GM18517 (cell line): ENCODE data around the gene DGKE.

ENCODE experiments used
- ATAC-seq: cut with Tn5 transposase; IDR thresholded peaks from one replicate; pipeline ENCODE4 v1.9.1; 2021; ENCODE audit warnings: mild to moderate bottlenecking, moderate library complexity; ENCODE audit not compliant: unreplicated experiment

Gene DGKE

GRCh38 chr17:56833809-56834379, at the start of gene DGKE, which contains the start of gene C17orf67:
DGKE (plus strand) TSS chr17:56834151; CDS start chr17:56834796, 645 bp downstream.
C17orf67 (minus strand) TSS chr17:56833920; CDS start chr17:56815810, 18,110 bp downstream.
- peak; percentile 68 for ATAC-seq

- no peak for ATAC-seq
Measured at GRCh38 chr17:56785405-56785804, 48.5 kb upstream of the DGKE start.

- no peak for ATAC-seq
Measured at GRCh38 chr17:56785997-56786680, 47.8 kb upstream of the DGKE start.

GRCh38 chr17:56786989-56787482, 46.9 kb upstream of the DGKE start:
- peak; percentile 87 for ATAC-seq

GRCh38 chr17:56792267-56792666, 41.7 kb upstream of the DGKE start:
- ATAC-seq = no peak

GRCh38 chr17:56793531-56793930, 40.4 kb upstream of the DGKE start:
- ATAC-seq = no peak

GRCh38 chr17:56793957-56794356, 40.0 kb upstream of the DGKE start:
- no peak for ATAC-seq

GRCh38 chr17:56795221-56795865, 38.6 kb upstream of the DGKE start:
- ATAC-seq = no peak

GRCh38 chr17:56796536-56796935, 37.4 kb upstream of the DGKE start:
- no peak for ATAC-seq

GRCh38 chr17:56798916-56799315, 35.0 kb upstream of the DGKE start:
- no peak for ATAC-seq

- no peak for ATAC-seq
Measured at GRCh38 chr17:56801459-56802178, 32.3 kb upstream of the DGKE start.

GRCh38 chr17:56803071-56803470, 30.9 kb upstream of the DGKE start:
- ATAC-seq = no peak

- ATAC-seq = no peak
Measured at GRCh38 chr17:56804454-56804853, 29.5 kb upstream of the DGKE start.

GRCh38 chr17:56806949-56807348, 27.0 kb upstream of the DGKE start:
- no peak for ATAC-seq

- no peak for ATAC-seq
Measured at GRCh38 chr17:56807723-56808122, 26.2 kb upstream of the DGKE start.

GRCh38 chr17:56808503-56808902, 25.4 kb upstream of the DGKE start:
- ATAC-seq = no peak

GRCh38 chr17:56809106-56809819, 24.7 kb upstream of the DGKE start:
- ATAC-seq = no peak

GRCh38 chr17:56809820-56810179, 24.2 kb upstream of the DGKE start:
- no peak for ATAC-seq

- no peak for ATAC-seq
Measured at GRCh38 chr17:56810343-56810742, 23.6 kb upstream of the DGKE start.

GRCh38 chr17:56810891-56811775, 22.8 kb upstream of the DGKE start:
- no peak for ATAC-seq
